ENCODE measurements around the gene TLR8. TPM values are rescaled to one million over a fixed set of nuclear protein-coding genes. Genes with fewer than 3 reads are reported as not detected.

The TLR8 gene
- total RNA-seq, 4 donors from 2014 or later = 0.37 to 1.3 (median 0.82) TPM; not detected in 1

DNA sequence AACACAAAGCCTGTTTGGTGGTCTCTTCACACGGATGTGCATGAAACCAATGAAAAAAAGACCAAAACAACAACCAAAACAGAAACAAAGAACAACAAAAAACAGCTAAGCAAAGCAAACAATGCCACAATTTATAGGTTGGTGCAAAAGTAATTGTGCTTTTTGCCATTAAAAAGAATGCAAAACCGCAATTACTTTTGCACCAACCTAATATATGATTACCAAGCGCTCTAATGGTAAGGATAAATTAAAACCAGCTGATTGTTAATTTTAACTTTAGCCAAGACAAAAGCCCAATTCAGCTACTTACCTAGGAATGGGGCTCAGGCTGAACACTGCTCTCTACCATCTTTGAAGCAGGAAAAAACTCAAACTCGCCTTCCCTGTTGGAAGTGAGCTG, 39.1 kb downstream of the TLR8 start:
- no peaks in the 10 kb centered on the region for H3K9me3 ChIP-seq
- no peaks in the 10 kb centered on the region for H3K36me3 ChIP-seq
- intact Hi-C loops (cut with DNase I; ENCODE audit: low total_unique reads) = no loop called here
- no peak for TF ChIP-seq EP300 (IDR thresholded peaks at IDR 0.05; ENCODE audit: low read depth)
- TF ChIP-seq POLR2AphosphoS5 (IDR thresholded peaks at IDR 0.05) = no peak
- TF ChIP-seq POLR2A (IDR thresholded peaks at IDR 0.05) = no peak
- TF ChIP-seq, protein P1, sequence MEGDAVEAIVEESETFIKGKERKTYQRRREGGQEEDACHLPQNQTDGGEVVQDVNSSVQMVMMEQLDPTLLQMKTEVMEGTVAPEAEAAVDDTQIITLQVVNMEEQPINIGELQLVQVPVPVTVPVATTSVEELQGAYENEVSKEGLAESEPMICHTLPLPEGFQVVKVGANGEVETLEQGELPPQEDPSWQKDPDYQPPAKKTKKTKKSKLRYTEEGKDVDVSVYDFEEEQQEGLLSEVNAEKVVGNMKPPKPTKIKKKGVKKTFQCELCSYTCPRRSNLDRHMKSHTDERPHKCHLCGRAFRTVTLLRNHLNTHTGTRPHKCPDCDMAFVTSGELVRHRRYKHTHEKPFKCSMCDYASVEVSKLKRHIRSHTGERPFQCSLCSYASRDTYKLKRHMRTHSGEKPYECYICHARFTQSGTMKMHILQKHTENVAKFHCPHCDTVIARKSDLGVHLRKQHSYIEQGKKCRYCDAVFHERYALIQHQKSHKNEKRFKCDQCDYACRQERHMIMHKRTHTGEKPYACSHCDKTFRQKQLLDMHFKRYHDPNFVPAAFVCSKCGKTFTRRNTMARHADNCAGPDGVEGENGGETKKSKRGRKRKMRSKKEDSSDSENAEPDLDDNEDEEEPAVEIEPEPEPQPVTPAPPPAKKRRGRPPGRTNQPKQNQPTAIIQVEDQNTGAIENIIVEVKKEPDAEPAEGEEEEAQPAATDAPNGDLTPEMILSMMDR (IDR thresholded peaks at IDR 0.05) = no peak
- no peak overlapping the region for H3K27ac ChIP-seq
- H3K4me3 ChIP-seq = no peak overlapping the region
- H3K4me1 ChIP-seq = peaks cover 0 to 21% (median 14%) of the 10 kb centered on the region in 4 donors
- H3K27me3 ChIP-seq = no peaks in the 10 kb centered on the region
- DNase-seq = no peak
- in situ Hi-C loops (cut with MboI; ENCODE audit: low pct_ligation_motif_present in 1 of 4, low pct_unique_long_range_greater_than_20kb in 1 of 4, low sequenced_read_pairs in 3 of 4) = no loop called here
- WGBS, 2 donors (ENCODE audit: low coverage in 1 of 2) = 72 to 83% methylated on average over 1 to 4 of the region's 4 CpGs

DNA sequence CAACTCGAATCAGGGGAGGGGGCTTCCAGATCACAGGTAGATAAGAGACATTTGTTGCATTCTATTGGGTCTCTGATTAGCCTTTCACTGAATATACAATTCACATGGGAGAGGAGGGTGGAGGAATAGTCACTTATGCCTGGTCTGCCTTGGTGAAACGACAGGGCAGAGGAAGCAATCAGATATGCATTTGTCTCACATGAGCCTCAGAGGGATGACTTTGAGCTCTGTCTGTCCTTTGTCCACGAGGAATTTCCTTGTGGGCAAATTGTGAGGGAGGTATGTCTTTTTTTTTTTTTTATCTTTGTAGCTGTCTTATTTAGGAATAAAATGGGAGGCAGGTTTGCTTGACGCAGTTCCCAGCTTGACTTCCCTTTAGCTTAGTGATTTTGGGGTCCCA, 40.0 kb downstream of the TLR8 start:
- WGBS, 2 donors (ENCODE audit: low coverage in 1 of 2) = 54% methylated on average over 4 of the region's 4 CpGs; no CpG with 5 or more reads in 1 of the 2 donors
- H3K4me1 ChIP-seq = peaks cover 0 to 25% (median 17%) of the 10 kb centered on the region in 4 donors
- TF ChIP-seq POLR2A (IDR thresholded peaks at IDR 0.05) (no peak), EP300 (IDR thresholded peaks at IDR 0.05; ENCODE audit: low read depth) (no peak), POLR2AphosphoS5 (IDR thresholded peaks at IDR 0.05) (no peak)
- TF ChIP-seq, protein P1 (IDR thresholded peaks at IDR 0.05) = no peak
- no peak for DNase-seq
- intact Hi-C loops (cut with DNase I; ENCODE audit: low total_unique reads) (no loop called here), in situ Hi-C loops (cut with MboI; ENCODE audit: low pct_ligation_motif_present in 1 of 4, low pct_unique_long_range_greater_than_20kb in 1 of 4, low sequenced_read_pairs in 3 of 4) (no loop called here)
- no peaks in the 10 kb centered on the region for H3K36me3 ChIP-seq
- H3K4me3 ChIP-seq = no peak overlapping the region
- peak overlapping the region; percentile 77 to 84 (median 80) for H3K27ac ChIP-seq
- no peaks in the 10 kb centered on the region for H3K27me3 ChIP-seq
- no peaks in the 10 kb centered on the region for H3K9me3 ChIP-seq

DNA sequence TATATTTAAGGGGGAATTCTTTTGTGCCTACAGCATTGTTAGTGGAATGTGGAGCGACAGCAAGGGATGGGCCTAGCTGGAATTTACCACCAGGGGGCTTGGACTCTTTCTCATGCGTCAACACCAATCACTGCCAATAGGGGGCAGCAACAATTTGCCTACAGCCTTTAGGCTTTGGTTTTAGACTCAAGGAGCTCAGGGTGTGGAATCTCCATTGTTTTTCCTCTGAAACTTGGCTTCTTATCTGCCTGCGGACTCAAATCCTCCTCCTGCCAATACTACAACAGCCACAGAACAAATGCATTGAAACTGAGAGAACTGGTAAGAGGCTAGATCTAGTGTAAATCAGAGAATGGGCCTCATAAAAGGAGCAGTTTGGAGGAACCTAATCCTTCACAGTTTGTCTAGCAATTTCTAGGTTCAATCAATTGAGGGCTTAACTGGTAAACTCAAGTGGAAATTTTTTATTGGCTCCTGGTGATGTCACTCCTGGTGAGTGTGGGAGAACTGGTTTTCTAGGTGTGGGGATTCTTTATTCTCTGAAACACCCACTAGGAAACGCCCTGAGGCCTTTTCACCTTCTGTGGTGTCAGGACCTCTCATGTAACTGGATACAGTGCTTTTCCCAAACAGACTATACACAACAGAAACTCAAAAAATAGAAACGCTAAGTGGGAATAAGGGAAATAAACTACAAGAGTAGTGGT, 40.6 kb downstream of the TLR8 start:
- peak; percentile 86 for DNase-seq
- WGBS, 2 donors (ENCODE audit: low coverage in 1 of 2) = 23% methylated on average over 5 of the region's 5 CpGs; no CpG with 5 or more reads in 1 of the 2 donors
- H3K9me3 ChIP-seq = no peaks in the 10 kb centered on the region
- TF ChIP-seq POLR2A (IDR thresholded peaks at IDR 0.05) (no peak), EP300 (IDR thresholded peaks at IDR 0.05; ENCODE audit: low read depth) (no peak)
- TF ChIP-seq, protein P1 (IDR thresholded peaks at IDR 0.05) = peak; percentile 77 to 97 (median 85)
- intact Hi-C loops (cut with DNase I; ENCODE audit: low total_unique reads) = no loop called here
- no peaks in the 10 kb centered on the region for H3K27me3 ChIP-seq
- in situ Hi-C loops (cut with MboI; ENCODE audit: low pct_ligation_motif_present in 1 of 4, low pct_unique_long_range_greater_than_20kb in 1 of 4, low sequenced_read_pairs in 3 of 4) = no loop called here
- peak overlapping the region; percentile 77 to 84 (median 80) for H3K27ac ChIP-seq
- no peaks in the 10 kb centered on the region for H3K36me3 ChIP-seq
- H3K4me1 ChIP-seq = peaks cover 0 to 25% (median 17%) of the 10 kb centered on the region in 4 donors
- no peak overlapping the region for H3K4me3 ChIP-seq

DNA sequence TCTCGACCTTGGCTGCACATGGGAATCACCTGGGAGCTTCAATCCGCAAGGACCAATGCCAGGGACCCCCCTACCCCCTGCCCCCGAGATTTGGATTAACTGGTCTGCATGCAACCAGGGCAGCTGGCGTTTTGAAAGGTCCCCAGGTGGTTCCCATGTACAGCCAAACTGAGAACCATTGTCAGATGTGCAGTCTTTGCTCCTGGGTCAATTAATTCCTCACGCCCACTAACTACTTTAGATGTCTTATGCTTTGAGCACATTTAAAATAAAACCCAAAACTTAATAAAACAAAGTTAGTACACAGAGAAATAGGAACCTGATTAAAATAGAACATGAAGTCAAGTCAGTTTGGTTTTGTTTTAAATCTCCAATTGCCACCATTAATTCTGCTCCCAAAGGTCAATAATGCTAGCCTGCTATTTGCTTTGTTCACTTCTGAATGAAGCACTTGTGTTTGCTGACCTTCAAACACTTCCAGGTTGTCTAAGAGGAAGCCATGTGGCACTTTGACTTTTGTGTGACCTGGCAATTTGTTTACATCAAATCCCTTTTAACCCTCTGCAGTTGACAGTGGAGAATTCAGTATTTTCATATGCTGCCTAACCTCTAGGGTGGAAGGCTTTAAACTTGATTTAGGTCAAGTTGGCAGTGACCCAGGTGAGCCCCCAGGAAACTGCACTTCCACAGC, 41.3 kb downstream of the TLR8 start:
- no peak for DNase-seq
- Histone ChIP-seq H3K27ac (peak overlapping the region; percentile 77 to 84 (median 80)), H3K4me3 (no peak overlapping the region), H3K9me3 (no peaks in the 10 kb centered on the region), H3K27me3 (no peaks in the 10 kb centered on the region), H3K36me3 (no peaks in the 10 kb centered on the region), H3K4me1 (peaks cover 0 to 25% (median 17%) of the 10 kb centered on the region in 4 donors)
- TF ChIP-seq, protein P1 (IDR thresholded peaks at IDR 0.05) = no peak
- TF ChIP-seq EP300 (IDR thresholded peaks at IDR 0.05; ENCODE audit: low read depth) (no peak), POLR2AphosphoS5 (IDR thresholded peaks at IDR 0.05) (no peak), POLR2A (IDR thresholded peaks at IDR 0.05) (no peak)
- in situ Hi-C loops (cut with MboI; ENCODE audit: low pct_ligation_motif_present in 1 of 4, low pct_unique_long_range_greater_than_20kb in 1 of 4, low sequenced_read_pairs in 3 of 4) (no loop called here), intact Hi-C loops (cut with DNase I; ENCODE audit: low total_unique reads) (no loop called here)
- WGBS, 2 donors (ENCODE audit: low coverage in 1 of 2) = 58% methylated on average over 5 of the region's 5 CpGs; no CpG with 5 or more reads in 1 of the 2 donors
